Nephron progenitor cell (in vitro differentiated cells): Measurements from ENCODE around the gene GNAT3.
A peak's percentile ranks its signal among the peaks of the same experiment; 100 is the strongest.

Experiments used
- DNase-seq: peaks from one replicate; pipeline ENCODE4 v3.0.0; 2021
- H3K27ac Mint-ChIP-seq: 2 replicates; pipeline ENCODE4 v1.8.0; 2021; ENCODE audit warnings: mild to moderate bottlenecking, moderate library complexity, mixed read lengths
- H3K27me3 Mint-ChIP-seq: 2 replicates; pipeline ENCODE4 v1.8.0; 2021; ENCODE audit warnings: mild to moderate bottlenecking, low read depth, mixed read lengths; ENCODE audit not compliant: poor library complexity
- H3K36me3 Mint-ChIP-seq: 2 replicates; pipeline ENCODE4 v1.8.0; 2021; ENCODE audit warnings: low read depth, mixed read lengths
- H3K4me1 Mint-ChIP-seq: 2 replicates; pipeline ENCODE4 v1.8.0; 2021; ENCODE audit warnings: mixed read lengths
- H3K4me3 Mint-ChIP-seq: 2 replicates; pipeline ENCODE4 v1.8.0; 2021; ENCODE audit warnings: mild to moderate bottlenecking, moderate library complexity, mixed read lengths
- H3K9me3 Mint-ChIP-seq: 2 replicates; pipeline ENCODE4 v1.8.0; 2021; ENCODE audit warnings: mild to moderate bottlenecking, moderate library complexity, mixed read lengths
- TF ChIP-seq, protein P1 (sequence below): fragments of 200-600 bp; sonication (generic); IDR thresholded peaks from 2 replicates; pipeline ENCODE4 v1.5.0; 2021; ENCODE audit warnings: antibody characterized with exemption

Gene GNAT3

DNA sequence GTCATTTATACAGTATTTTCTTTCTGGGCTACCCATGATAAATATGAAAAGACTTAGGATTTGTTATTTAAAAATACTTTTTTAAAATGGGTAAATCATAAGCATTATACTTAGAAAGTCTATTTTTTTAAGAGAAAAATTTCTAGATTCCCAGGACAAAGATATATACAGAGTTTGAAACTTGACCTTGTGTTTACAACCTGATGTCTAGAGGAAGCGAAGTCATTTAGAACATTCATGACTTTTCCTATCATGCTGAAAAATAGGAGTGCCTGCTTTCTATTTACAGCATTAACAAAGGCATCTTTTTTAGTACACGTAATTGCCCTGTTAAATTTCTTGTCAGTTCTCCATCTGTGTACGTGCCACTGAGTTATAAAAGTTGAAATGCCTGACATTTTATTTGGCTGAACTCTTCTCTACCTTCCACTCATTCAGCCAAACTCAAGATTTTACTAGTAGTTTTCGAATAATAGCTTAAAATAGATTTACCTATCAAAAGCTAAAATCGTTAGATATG lies 23.0 kb downstream of the GNAT3 start:
- no peak overlapping the region for H3K4me3 Mint-ChIP-seq
- no peak for DNase-seq
- TF ChIP-seq, protein P1, sequence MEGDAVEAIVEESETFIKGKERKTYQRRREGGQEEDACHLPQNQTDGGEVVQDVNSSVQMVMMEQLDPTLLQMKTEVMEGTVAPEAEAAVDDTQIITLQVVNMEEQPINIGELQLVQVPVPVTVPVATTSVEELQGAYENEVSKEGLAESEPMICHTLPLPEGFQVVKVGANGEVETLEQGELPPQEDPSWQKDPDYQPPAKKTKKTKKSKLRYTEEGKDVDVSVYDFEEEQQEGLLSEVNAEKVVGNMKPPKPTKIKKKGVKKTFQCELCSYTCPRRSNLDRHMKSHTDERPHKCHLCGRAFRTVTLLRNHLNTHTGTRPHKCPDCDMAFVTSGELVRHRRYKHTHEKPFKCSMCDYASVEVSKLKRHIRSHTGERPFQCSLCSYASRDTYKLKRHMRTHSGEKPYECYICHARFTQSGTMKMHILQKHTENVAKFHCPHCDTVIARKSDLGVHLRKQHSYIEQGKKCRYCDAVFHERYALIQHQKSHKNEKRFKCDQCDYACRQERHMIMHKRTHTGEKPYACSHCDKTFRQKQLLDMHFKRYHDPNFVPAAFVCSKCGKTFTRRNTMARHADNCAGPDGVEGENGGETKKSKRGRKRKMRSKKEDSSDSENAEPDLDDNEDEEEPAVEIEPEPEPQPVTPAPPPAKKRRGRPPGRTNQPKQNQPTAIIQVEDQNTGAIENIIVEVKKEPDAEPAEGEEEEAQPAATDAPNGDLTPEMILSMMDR = no peak
- no peaks in the 10 kb centered on the region for H3K36me3 Mint-ChIP-seq
- no peaks in the 10 kb centered on the region for H3K27me3 Mint-ChIP-seq
- H3K27ac Mint-ChIP-seq = no peak overlapping the region
- H3K9me3 Mint-ChIP-seq = no peaks in the 10 kb centered on the region
- no peaks in the 10 kb centered on the region for H3K4me1 Mint-ChIP-seq

GRCh38 chr7:80488406-80488805 lies 23.5 kb downstream of the GNAT3 start:
- Mint-ChIP-seq H3K27me3 (peaks cover 3% of the 10 kb centered on the region), H3K4me3 (no peak overlapping the region), H3K4me1 (no peaks in the 10 kb centered on the region), H3K27ac (no peak overlapping the region), H3K36me3 (no peaks in the 10 kb centered on the region), H3K9me3 (no peaks in the 10 kb centered on the region)
- TF ChIP-seq, protein P1 = no peak
- no peak for DNase-seq

- no peak for DNase-seq
- TF ChIP-seq, protein P1 = no peak
- peaks cover 4% of the 10 kb centered on the region for H3K27me3 Mint-ChIP-seq
- H3K36me3 Mint-ChIP-seq = no peaks in the 10 kb centered on the region
- H3K9me3 Mint-ChIP-seq = no peaks in the 10 kb centered on the region
- H3K27ac Mint-ChIP-seq = no peak overlapping the region
- peaks cover 12% of the 10 kb centered on the region for H3K4me1 Mint-ChIP-seq
- no peak overlapping the region for H3K4me3 Mint-ChIP-seq
Measured at GRCh38 chr7:80485721-80486120, 26.1 kb downstream of the GNAT3 start.

- TF ChIP-seq, protein P1 = no peak
- Mint-ChIP-seq H3K27me3 (peaks cover 4% of the 10 kb centered on the region), H3K9me3 (no peaks in the 10 kb centered on the region), H3K27ac (no peak overlapping the region), H3K36me3 (no peaks in the 10 kb centered on the region), H3K4me1 (peaks cover 13% of the 10 kb centered on the region), H3K4me3 (no peak overlapping the region)
- DNase-seq = no peak
Measured at GRCh38 chr7:80482950-80483349, 28.9 kb downstream of the GNAT3 start.

DNA sequence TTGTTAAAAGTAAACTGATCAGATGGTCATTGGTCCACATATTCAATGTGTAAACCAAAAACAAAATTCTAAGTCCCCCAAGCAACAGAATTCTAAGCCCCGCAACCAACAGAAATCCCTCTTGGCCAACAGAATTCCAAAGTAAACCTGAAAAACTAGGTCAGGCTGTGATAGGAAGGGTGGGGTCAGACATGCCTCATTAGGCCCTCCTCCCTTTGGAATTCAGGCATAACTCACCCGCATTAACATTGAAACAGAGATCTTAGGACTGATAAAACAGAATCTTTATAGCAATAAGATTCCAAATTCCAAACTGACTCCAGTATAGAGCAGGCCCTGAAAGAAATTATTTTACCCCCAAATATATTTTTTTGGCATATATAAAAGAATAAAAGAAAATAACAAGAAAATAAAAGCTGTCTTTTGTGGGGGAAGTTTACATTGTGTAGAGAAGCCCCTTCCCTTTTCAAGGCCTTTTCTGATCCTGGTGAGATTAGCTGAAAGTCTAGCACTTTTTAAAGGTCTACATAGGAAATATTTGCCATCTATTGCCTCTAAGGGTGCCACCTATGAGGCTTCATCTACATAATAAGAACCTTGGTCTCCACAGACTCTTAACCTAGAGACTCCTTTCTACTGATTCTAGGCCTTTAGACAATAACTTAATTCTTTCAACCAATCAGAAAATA lies 30.5 kb downstream of the GNAT3 start:
- Mint-ChIP-seq H3K4me1 (peaks cover 13% of the 10 kb centered on the region), H3K36me3 (no peaks in the 10 kb centered on the region), H3K27ac (peak overlapping the region; percentile 80), H3K27me3 (peaks cover 4% of the 10 kb centered on the region), H3K9me3 (no peaks in the 10 kb centered on the region), H3K4me3 (no peak overlapping the region)
- no peak for DNase-seq
- TF ChIP-seq, protein P1 = no peak

DNA sequence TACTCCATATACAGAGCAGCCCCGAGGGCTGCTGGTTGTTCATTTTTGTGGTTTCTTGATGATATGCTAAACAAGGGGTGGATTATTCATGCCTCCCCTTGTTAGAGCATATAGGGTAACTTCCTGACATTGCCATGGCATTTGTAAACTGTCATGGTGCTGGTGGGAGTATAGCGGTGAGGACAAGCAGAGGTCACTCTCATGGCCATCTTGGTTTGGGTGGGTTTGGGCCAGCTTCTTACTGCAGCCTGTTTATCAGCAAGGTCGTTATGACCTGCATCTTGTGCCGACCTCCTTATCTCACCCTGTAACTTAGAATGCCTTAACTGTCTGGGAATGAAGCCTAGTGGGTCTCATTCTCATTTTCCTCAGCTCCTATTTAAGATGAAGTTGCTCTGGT lies 31.3 kb downstream of the GNAT3 start:
- no peak overlapping the region for H3K4me3 Mint-ChIP-seq
- DNase-seq = no peak
- no peaks in the 10 kb centered on the region for H3K36me3 Mint-ChIP-seq
- peaks cover 4% of the 10 kb centered on the region for H3K27me3 Mint-ChIP-seq
- H3K27ac Mint-ChIP-seq = no peak overlapping the region
- TF ChIP-seq, protein P1 = no peak
- no peaks in the 10 kb centered on the region for H3K9me3 Mint-ChIP-seq
- H3K4me1 Mint-ChIP-seq = peaks cover 13% of the 10 kb centered on the region
